Mesothelial cell of epicardium (in vitro differentiated cells): Measurements from ENCODE around the gene CHST13. TPM values are rescaled to one million over a fixed set of nuclear protein-coding genes. Genes with fewer than 3 reads are reported as not detected.
A peak's percentile ranks its signal among the peaks of the same experiment; 100 is the strongest.

Source experiments
- DNase-seq, 2 experiments: peaks; one replicate each; pipeline ENCODE4 v3.0.0; 2021; ENCODE audit warnings: low spot score in 2 of 2; ENCODE audit not compliant: unreplicated experiment in 2 of 2
- H3K27ac Mint-ChIP-seq: 2 replicates; pipeline ENCODE4 v1.8.0; 2021; ENCODE audit warnings: mixed read lengths
- H3K27me3 Mint-ChIP-seq: 2 replicates; pipeline ENCODE4 v1.8.0; 2021; ENCODE audit warnings: low read depth, mixed read lengths
- H3K36me3 Mint-ChIP-seq: 2 replicates; pipeline ENCODE4 v1.8.0; 2021; ENCODE audit warnings: mixed read lengths
- H3K4me1 Mint-ChIP-seq: 2 replicates; pipeline ENCODE4 v1.8.0; 2021; ENCODE audit warnings: mixed read lengths
- H3K4me3 Mint-ChIP-seq: 2 replicates; pipeline ENCODE4 v1.8.0; 2021; ENCODE audit warnings: mild to moderate bottlenecking, moderate library complexity, mixed read lengths
- H3K9me3 Mint-ChIP-seq: 2 replicates; pipeline ENCODE4 v1.8.0; 2021; ENCODE audit warnings: mixed read lengths
- CTCF ChIP-seq: fragments of 200-600 bp; sonication (generic); IDR thresholded peaks from one replicate; pipeline ENCODE4 v1.5.0; 2021; ENCODE audit warnings: antibody characterized with exemption; ENCODE audit not compliant: unreplicated experiment
- total RNA-seq: library from RNA; stranded (reverse); gene quantifications from 3 replicates; pipeline ENCODE4 v1.2.1, GENCODE V29; 2021

The CHST13 gene
- total RNA-seq, 1 donor from 2014 or later, result not detected

- DNase-seq, result no peak
Observed at GRCh38 chr3:126547721-126548120, 23.8 kb downstream of the CHST13 start.

GRCh38 chr3:126548556-126549466 lies 24.9 kb downstream of the CHST13 start:
- DNase-seq, result peak; percentile 8 to 28
- peaks cover 24% of the 10 kb centered on the region for H3K27me3 Mint-ChIP-seq
- no peak overlapping the region for H3K27ac Mint-ChIP-seq
- H3K9me3 Mint-ChIP-seq, result no peaks in the 10 kb centered on the region
- no peak overlapping the region for H3K4me3 Mint-ChIP-seq
- H3K4me1 Mint-ChIP-seq, result no peaks in the 10 kb centered on the region
- no peak for TF ChIP-seq CTCF
- no peaks in the 10 kb centered on the region for H3K36me3 Mint-ChIP-seq

More at GRCh38 chr3:126547721-126548120, 23.8 kb downstream of the CHST13 start:
- Mint-ChIP-seq H3K4me3 (no peak overlapping the region), H3K4me1 (no peaks in the 10 kb centered on the region), H3K27me3 (peaks cover 24% of the 10 kb centered on the region), H3K27ac (no peak overlapping the region), H3K36me3 (no peaks in the 10 kb centered on the region), H3K9me3 (no peaks in the 10 kb centered on the region)
- no peak for TF ChIP-seq CTCF

GRCh38 chr3:126549861-126550487 lies 26.0 kb downstream of the CHST13 start:
- H3K4me3 Mint-ChIP-seq, result no peak overlapping the region
- DNase-seq, result peak; percentile 4 to 20
- H3K4me1 Mint-ChIP-seq, result no peaks in the 10 kb centered on the region

GRCh38 chr3:126550488-126551051 lies 26.6 kb downstream of the CHST13 start:
- no peak overlapping the region for H3K27ac Mint-ChIP-seq
- no peaks in the 10 kb centered on the region for H3K9me3 Mint-ChIP-seq
- peak; percentile 14 to 24 for DNase-seq
- TF ChIP-seq CTCF, result no peak
- peaks cover 24% of the 10 kb centered on the region for H3K27me3 Mint-ChIP-seq
- H3K4me3 Mint-ChIP-seq, result no peak overlapping the region
- H3K36me3 Mint-ChIP-seq, result no peaks in the 10 kb centered on the region
- no peaks in the 10 kb centered on the region for H3K4me1 Mint-ChIP-seq

More at GRCh38 chr3:126549861-126550487, 26.0 kb downstream of the CHST13 start:
- no peak for TF ChIP-seq CTCF
- Mint-ChIP-seq H3K9me3 (no peaks in the 10 kb centered on the region), H3K36me3 (no peaks in the 10 kb centered on the region), H3K27ac (no peak overlapping the region), H3K27me3 (peaks cover 24% of the 10 kb centered on the region)

- Mint-ChIP-seq H3K27ac (no peak overlapping the region), H3K4me1 (no peaks in the 10 kb centered on the region), H3K27me3 (peaks cover 23% of the 10 kb centered on the region), H3K36me3 (no peaks in the 10 kb centered on the region), H3K9me3 (no peaks in the 10 kb centered on the region), H3K4me3 (no peak overlapping the region)
- no peak for TF ChIP-seq CTCF
- DNase-seq, result peak; percentile 10 to 32
Observed at GRCh38 chr3:126551121-126551838, 27.3 kb downstream of the CHST13 start.
